GM21515 (cell line): ENCODE data around the gene CPE.

ENCODE experiments used
- ATAC-seq: cut with Tn5 transposase; IDR thresholded peaks from one replicate; pipeline ENCODE4 v1.9.1; 2021; ENCODE audit not compliant: unreplicated experiment

Gene CPE

DNA sequence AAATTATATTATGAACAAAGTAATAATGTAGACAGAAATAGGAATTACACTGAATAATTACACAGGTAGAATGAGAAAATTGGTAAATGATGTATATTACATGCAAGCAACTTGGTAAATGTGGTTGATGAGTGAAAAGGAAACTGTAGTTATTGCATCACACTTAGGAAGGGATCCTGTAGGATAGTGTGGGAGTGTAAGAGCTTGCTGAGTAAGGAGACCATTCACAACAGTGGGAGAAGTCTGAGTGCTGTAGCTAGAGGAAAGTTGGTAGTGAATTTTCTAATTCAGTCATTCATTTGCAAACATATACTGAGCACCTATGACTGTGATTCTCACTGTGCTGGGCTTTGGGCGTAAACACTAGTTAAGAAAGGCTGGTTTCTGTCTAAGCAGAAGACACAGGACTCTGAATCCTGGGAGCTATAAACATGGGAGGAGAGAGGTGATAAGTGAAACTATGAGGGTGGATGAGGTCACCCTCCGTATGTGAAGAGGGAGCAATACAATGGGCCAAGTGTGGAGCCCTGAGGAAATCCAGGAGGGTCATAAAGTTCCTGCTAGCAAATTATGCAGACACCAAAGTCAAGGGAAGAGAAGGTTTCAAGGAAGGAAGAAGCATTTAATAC, 14.2 kb upstream of the CPE start:
- ATAC-seq = no peak

DNA sequence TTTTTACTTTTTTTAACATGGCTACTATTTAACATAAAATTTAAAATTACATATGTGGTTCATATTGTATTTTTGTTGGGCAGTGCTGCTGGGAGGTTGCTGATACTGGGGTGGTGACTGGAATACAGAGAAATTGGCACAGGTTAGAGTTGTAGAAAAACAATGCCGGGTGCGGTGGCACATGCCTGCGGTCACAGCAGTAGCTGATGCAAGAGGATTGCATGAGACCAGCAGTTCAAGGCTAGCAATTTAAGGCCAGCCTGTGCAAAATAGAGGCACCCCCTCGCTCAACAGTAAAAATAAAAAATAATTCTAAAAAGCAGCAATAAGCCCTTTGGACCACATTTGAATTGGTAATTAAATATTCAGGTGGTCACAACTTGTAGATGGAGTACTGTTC, 11.8 kb upstream of the CPE start:
- ATAC-seq = no peak

GRCh38 chr4:165368114-165368513, 10.7 kb upstream of the CPE start:
- ATAC-seq = no peak

- no peak for ATAC-seq
These were observed 10.2 kb upstream of the CPE start for GRCh38 chr4:165368567-165368966.

- no peak for ATAC-seq
These were observed 9.3 kb upstream of the CPE start for GRCh38 chr4:165369522-165369921.

DNA sequence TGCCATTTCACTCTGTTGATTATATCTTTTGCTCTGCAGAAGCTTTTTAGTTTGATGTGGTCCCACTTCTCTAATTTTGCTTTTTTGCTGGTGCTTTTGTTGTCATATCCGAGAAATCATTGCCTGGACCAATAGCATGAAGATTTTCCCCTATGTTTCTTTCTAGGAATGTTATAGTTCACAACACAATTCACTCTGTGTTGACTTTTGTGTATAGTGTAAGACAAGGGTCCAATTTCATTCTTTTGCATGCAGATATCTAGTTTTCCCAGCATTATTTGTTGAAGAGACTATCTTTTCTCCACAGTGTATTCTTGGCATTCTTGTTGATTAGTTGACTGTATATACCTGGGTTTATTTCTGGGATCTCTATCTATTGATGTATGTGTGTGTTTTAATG, 8.3 kb upstream of the CPE start:
- ATAC-seq = no peak

DNA sequence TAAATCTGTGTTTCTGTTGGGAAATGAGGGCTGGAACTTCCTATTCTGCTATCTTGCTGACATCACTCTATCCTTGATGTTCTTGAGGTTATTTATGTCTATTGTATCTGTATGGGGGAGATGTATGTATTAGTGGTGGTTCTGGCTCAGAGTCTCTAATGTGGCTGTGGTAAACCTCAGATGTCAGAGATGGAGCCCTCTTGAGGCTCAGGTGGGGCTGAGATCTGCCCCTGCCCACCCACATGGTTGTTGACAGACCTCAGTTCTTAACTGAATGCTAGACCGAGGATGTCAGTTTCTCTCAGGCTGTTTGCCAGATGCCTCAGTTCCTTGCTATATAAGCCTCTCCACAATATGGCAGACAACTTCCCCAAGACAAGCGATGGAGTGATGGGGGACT, 3.3 kb upstream of the CPE start:
- no peak for ATAC-seq

DNA sequence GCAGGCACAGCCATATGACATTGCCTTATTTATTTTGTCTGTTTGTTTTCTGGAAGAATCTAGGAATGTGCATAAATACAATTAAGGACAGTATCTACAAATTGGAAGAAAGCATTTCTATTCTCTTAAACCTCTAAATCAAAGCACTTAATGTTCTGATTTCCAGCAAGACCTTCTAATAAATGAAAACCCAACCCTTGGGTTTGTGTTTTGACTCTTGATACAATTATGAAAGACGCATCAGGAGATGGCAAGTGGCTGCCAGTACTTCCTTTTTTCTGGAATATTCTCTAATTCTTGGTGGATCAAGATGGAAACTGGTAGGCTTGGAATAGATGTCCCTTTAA, 437 bp upstream of the CPE start:
- no peak for ATAC-seq

DNA sequence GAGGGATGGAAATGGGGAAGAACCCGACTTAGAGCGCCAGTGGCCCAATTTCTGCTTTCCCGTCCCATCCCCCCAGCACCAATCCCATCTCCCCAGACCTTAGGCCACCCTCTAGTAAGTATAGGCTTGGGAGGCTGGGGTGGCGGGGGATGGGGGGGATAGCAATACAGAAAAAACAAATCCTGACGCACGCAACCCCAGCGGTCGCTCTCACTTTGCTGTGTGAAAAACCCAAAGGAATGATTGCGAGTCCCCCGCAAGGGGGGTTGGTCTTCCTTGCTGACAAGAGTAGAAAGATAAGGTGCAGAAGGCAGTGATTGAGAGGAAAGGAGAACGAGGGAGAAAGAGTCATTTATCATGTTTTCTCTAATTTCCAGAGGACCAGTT, 863 bp downstream of the CPE start:
- no peak for ATAC-seq

DNA sequence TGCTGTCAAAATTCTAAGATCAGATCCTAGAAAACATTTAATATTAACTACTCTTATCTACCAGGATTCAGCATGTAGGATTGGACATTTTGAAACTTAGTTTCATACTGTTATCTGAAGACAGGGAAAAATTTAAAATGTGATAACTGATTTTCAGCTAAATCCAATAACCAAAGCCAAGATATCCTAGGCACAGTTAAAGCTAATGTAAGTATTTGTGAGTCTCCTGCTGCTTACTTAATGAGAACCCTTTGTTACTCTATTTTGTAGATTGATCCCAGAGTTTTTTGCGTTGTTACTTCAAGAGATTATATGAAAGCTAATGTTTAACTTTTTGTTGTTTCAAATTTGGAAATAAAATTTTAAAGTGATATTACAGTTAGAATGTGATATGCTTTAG, 2.0 kb downstream of the CPE start:
- no peak for ATAC-seq

- ATAC-seq = no peak
These were observed 3.1 kb downstream of the CPE start for GRCh38 chr4:165381821-165382373.

- ATAC-seq = no peak
These were observed 3.8 kb downstream of the CPE start for GRCh38 chr4:165382640-165383039.

GRCh38 chr4:165383591-165384073, 4.8 kb downstream of the CPE start:
- ATAC-seq = no peak

DNA sequence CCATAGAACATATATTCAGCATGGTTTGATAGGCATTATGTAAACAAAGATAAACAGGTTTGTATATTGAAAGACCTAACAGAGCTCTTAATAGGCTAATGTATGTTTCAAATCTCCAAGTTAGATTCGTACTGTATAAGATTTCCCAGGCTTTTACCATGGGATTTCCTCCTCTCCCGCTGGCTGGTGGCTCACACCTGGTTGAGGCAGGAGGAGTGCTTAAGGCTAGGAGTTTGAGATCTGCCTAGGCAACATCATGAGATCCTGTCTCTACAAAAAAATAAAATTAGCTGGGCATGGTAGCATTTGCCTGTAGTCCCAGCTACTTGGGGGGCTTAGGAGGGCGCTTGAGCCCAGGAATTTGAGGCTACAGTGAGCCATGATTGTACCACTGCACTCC, 5.4 kb downstream of the CPE start:
- ATAC-seq = no peak

- ATAC-seq = no peak
These were observed 5.8 kb downstream of the CPE start for GRCh38 chr4:165384598-165384997.

DNA sequence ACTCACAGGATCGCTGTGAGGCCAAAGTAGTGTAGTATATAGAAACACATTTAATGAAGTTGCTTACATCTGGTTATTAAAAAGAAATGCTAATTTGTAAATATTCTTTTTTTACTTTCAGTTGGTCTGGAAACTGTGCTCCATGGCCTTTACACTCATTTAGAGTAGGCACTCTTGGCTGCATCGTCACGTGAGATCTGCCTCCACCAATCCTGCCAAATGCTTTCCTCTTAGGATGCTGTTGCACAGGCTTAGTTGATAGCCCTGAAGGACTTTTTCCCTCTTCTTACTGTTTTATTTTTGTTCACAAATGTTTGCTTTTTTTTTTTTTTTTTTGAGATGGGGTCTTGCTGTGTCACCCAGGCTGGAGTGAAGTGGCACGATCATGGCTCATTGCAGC, 6.3 kb downstream of the CPE start:
- no peak for ATAC-seq

GRCh38 chr4:165386328-165386727, 7.5 kb downstream of the CPE start:
- no peak for ATAC-seq

GRCh38 chr4:165388756-165389155, 9.9 kb downstream of the CPE start:
- no peak for ATAC-seq

DNA sequence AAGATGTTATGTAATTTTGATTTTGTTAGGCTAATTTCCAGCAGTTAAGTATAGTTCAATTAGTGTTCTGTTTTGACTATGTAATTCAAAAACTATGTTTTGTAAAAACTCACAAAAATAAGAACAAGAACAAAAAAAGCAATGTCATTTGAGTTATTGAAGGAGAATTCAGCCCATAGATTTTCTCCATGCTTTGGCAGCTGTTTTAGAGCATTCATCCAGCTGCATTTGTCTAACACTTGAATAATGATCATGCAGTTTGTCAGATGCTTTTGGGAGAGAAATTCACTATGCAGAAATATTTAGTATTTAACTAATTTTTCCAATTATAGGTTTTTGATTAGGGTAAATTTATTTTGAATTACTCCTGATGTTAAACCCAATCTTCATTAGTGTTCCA, 14.2 kb downstream of the CPE start:
- no peak for ATAC-seq

DNA sequence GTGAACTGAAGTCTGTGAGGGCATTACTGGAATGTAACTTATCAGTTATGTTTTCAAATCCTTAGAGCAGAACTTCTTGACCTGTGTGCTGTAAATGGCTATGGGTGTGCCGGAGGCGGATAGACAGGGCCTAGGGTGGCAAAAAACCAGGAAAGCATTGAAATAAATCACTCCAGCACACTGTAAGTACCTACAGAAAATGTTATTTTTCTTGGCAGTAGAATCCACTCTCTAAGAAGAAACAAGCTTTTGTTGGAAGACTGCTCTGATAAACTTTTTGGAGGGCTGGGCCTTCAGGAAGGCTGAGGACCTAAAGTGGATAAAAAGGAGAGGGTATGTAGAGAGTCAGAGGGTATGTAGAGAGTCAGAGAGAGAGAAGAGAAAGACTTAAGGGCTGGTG, 14.9 kb downstream of the CPE start:
- ATAC-seq = no peak

- ATAC-seq = no peak
These were observed 15.5 kb downstream of the CPE start for GRCh38 chr4:165394275-165394674.

- ATAC-seq = no peak
These were observed 19.8 kb downstream of the CPE start for GRCh38 chr4:165398570-165398969.

DNA sequence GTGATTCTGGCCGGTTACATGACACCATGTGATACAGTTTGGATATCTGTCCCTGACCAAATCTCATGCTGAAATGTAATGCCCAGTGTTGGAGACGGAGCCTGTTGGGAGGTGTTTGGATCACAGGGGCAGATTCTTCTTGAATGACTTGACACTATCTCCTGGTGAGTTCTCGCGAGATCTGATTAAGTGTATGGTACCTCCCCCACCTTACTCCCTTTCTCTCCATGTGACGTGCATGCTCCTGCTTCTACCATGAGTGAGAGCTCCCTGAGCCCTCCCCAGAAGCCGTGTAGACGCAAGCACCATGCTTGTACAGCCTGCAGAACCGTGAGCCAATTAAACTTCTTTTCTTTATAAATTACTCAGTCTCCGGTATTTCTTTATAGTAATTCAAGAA, 23.6 kb downstream of the CPE start:
- no peak for ATAC-seq
